Loucy (cell line): ENCODE data around the gene PLCG2.

Source experiments
- H2AFZ ChIP-seq: fragments of 200-600 bp; sonication (generic); 2 replicates; pipeline ENCODE4 v1.6.0; 2016; ENCODE audit warnings: antibody characterized with exemption, mild to moderate bottlenecking, low read length, moderate library complexity
- H3F3A ChIP-seq: fragments of 200-600 bp; 2 replicates; pipeline ENCODE4 v1.6.0; 2016; ENCODE audit warnings: antibody characterized with exemption, low read depth, mild to moderate bottlenecking
- H3K27me3 ChIP-seq: fragments of 200-600 bp; sonication (generic); 2 replicates; pipeline ENCODE4 v1.6.1; 2014; ENCODE audit warnings: low read length, mild to moderate bottlenecking; ENCODE audit not compliant: insufficient read depth, poor library complexity, severe bottlenecking
- H3K36me3 ChIP-seq: fragments of 200-600 bp; sonication (generic); 2 replicates; pipeline ENCODE4 v1.6.1; 2016; ENCODE audit warnings: low read length; ENCODE audit not compliant: insufficient read depth
- H3K4me1 ChIP-seq: fragments of 200-600 bp; sonication (generic); 2 replicates; pipeline ENCODE4 v1.5.1; 2014; ENCODE audit warnings: low read length, mild to moderate bottlenecking; ENCODE audit not compliant: insufficient read depth, poor library complexity, severe bottlenecking
- H3K4me2 ChIP-seq: fragments of 200-600 bp; sonication (generic); 2 replicates; pipeline ENCODE4 v1.6.0; 2014; ENCODE audit warnings: antibody characterized with exemption, low read length, low read depth, mild to moderate bottlenecking; ENCODE audit not compliant: poor library complexity, severe bottlenecking
- H3K4me3 ChIP-seq: fragments of 200-600 bp; sonication (generic); 2 replicates; pipeline ENCODE4 v1.5.1; 2014; ENCODE audit warnings: low read length, mild to moderate bottlenecking, mixed read lengths; ENCODE audit not compliant: poor library complexity, severe bottlenecking
- H3K79me2 ChIP-seq: fragments of 200-600 bp; sonication (generic); 2 replicates; pipeline ENCODE4 v1.6.1; 2014; ENCODE audit warnings: low read length; ENCODE audit not compliant: insufficient read depth
- H3K9ac ChIP-seq: fragments of 200-600 bp; sonication (generic); 2 replicates; pipeline ENCODE4 v1.6.0; 2014; ENCODE audit warnings: mild to moderate bottlenecking, low read depth, low read length, moderate library complexity; ENCODE audit not compliant: poor library complexity, severe bottlenecking
- H3K9me2 ChIP-seq: fragments of 200-600 bp; sonication (generic); replicated peaks from 2 replicates; pipeline ENCODE4 v1.6.1; 2016; ENCODE audit warnings: low read depth, low read length, mixed read lengths
- H3K9me3 ChIP-seq: fragments of 200-600 bp; sonication (generic); 2 replicates; pipeline ENCODE4 v1.6.1; 2014; ENCODE audit warnings: mild to moderate bottlenecking, antibody characterized with exemption, low read length, low read depth; ENCODE audit not compliant: insufficient read depth
- H4K20me1 ChIP-seq: fragments of 200-600 bp; sonication (generic); 2 replicates; pipeline ENCODE4 v1.6.0; 2014; ENCODE audit warnings: antibody characterized with exemption, low read length, mild to moderate bottlenecking; ENCODE audit not compliant: insufficient read depth, poor library complexity, severe bottlenecking
- EZH2phosphoT487 ChIP-seq: fragments of 200-600 bp; IDR thresholded peaks from 2 replicates; pipeline ENCODE4 v1.6.1; 2018; ENCODE audit warnings: antibody characterized with exemption, mild to moderate bottlenecking, moderate library complexity, borderline replicate concordance
- TF ChIP-seq, protein P1 (sequence below): fragments of 200-600 bp; sonication (generic); conservative IDR thresholded peaks from 2 replicates; pipeline ENCODE4 v1.5.1; 2014; ENCODE audit warnings: mild to moderate bottlenecking, antibody characterized with exemption, low read length

PLCG2 gene

DNA sequence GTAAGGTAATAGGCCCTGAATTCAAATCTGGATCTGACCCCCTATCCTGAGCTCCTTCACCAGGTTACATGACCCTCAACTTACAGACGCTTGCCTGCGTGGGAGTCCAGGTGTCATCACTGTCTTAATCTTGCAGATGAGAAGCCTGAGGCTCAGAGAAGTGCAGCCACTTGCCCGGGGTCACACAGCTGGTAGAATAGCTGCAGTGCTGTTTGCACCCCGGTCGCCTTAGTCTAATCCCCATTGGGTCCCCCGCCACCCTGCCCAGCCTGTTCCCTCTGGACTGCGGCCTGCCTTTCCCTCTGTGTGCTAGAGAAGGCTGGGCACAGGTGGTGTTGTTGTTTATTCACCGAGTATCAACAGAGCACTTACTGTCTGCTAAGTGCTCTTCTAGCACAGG is 125.2 kb downstream of the PLCG2 start:
- Histone ChIP-seq H3K4me1 (no peaks in the 10 kb centered on the region), H3F3A (no peaks in the 10 kb centered on the region), H3K27me3 (no peaks in the 10 kb centered on the region), H3K79me2 (no peaks in the 10 kb centered on the region), H4K20me1 (no peaks in the 10 kb centered on the region), H3K9me3 (no peaks in the 10 kb centered on the region), H3K4me3 (no peak overlapping the region), H3K9me2 (no peaks in the 10 kb centered on the region), H3K4me2 (no peak overlapping the region), H3K9ac (no peak overlapping the region), H2AFZ (no peak overlapping the region), H3K36me3 (peaks cover 29% of the 10 kb centered on the region; the same call in 1 of the 2 replicates)
- TF ChIP-seq EZH2phosphoT487, result no peak
- TF ChIP-seq, protein P1, sequence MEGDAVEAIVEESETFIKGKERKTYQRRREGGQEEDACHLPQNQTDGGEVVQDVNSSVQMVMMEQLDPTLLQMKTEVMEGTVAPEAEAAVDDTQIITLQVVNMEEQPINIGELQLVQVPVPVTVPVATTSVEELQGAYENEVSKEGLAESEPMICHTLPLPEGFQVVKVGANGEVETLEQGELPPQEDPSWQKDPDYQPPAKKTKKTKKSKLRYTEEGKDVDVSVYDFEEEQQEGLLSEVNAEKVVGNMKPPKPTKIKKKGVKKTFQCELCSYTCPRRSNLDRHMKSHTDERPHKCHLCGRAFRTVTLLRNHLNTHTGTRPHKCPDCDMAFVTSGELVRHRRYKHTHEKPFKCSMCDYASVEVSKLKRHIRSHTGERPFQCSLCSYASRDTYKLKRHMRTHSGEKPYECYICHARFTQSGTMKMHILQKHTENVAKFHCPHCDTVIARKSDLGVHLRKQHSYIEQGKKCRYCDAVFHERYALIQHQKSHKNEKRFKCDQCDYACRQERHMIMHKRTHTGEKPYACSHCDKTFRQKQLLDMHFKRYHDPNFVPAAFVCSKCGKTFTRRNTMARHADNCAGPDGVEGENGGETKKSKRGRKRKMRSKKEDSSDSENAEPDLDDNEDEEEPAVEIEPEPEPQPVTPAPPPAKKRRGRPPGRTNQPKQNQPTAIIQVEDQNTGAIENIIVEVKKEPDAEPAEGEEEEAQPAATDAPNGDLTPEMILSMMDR, result no peak

DNA sequence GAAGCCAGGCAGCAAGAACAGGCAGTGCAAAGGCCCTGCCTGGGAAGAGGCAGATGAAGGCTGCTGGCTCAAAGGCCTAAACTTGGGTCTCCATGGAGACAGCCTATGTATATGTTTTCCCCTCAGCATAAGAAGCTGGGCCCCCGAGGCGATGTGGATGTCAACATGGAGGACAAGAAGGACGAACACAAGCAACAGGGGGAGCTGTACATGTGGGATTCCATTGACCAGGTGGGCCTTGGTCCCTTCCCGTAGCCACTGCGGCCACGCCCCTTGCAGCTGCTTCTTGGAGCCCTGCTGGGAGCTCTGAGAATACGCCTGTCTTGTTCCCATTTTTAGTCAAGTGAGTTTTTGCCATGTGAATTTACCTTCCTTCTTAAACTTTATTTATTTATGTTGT is 126.2 kb downstream of the PLCG2 start:
- Histone ChIP-seq H3K9ac (no peak overlapping the region), H2AFZ (no peak overlapping the region), H4K20me1 (no peaks in the 10 kb centered on the region), H3K9me3 (no peaks in the 10 kb centered on the region), H3K79me2 (no peaks in the 10 kb centered on the region), H3K4me2 (no peak overlapping the region), H3K4me3 (no peak overlapping the region), H3F3A (no peaks in the 10 kb centered on the region), H3K9me2 (no peaks in the 10 kb centered on the region), H3K4me1 (no peaks in the 10 kb centered on the region), H3K27me3 (no peaks in the 10 kb centered on the region), H3K36me3 (peaks cover 28% of the 10 kb centered on the region; the same call in 1 of the 2 replicates)
- TF ChIP-seq, protein P1, result no peak
- no peak for TF ChIP-seq EZH2phosphoT487

DNA sequence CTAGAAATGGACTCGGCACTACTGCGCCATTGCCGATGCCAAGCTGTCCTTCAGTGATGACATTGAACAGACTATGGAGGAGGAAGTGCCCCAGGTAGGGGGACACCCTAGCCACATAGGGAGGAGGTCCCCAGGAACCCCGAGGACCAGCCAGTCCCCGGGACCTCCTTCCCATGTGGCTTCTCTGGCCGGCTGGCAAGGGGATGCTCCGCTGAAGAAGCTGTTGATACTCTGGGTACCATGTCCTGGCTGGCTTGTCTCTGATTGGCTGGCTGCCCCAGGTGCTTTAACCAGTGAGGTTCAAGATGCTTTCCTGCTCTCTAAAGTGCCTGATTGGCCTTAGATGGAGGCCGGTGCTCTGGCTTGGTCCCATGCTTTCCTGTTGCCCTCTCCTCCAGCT is 128.6 kb downstream of the PLCG2 start:
- no peak overlapping the region for H3K4me3 ChIP-seq
- H3K36me3 ChIP-seq, result peaks cover 16% of the 10 kb centered on the region; the same call in 1 of the 2 replicates
- no peaks in the 10 kb centered on the region for H3F3A ChIP-seq
- H3K79me2 ChIP-seq, result no peaks in the 10 kb centered on the region
- no peaks in the 10 kb centered on the region for H3K27me3 ChIP-seq
- H3K4me2 ChIP-seq, result no peak overlapping the region
- TF ChIP-seq EZH2phosphoT487, result no peak
- TF ChIP-seq, protein P1, result no peak
- no peak overlapping the region for H2AFZ ChIP-seq
- no peaks in the 10 kb centered on the region for H4K20me1 ChIP-seq
- H3K9ac ChIP-seq, result no peak overlapping the region
- no peaks in the 10 kb centered on the region for H3K4me1 ChIP-seq
- H3K9me3 ChIP-seq, result no peaks in the 10 kb centered on the region
- no peaks in the 10 kb centered on the region for H3K9me2 ChIP-seq
